Activated naive CD8-positive, alpha-beta T cell treated with anti-CD3 and anti-CD28 coated beads for 36 hours (primary cell): ENCODE results near the gene MCRIP1. TPM values are rescaled to one million over a fixed set of nuclear protein-coding genes. Genes with fewer than 3 reads are reported as not detected.

Experiments
- DNase-seq: peaks from one replicate; pipeline ENCODE4 v3.0.0; 2021
- H3K27ac Mint-ChIP-seq: one replicate; pipeline ENCODE4 v1.8.0; 2022; ENCODE audit warnings: mild to moderate bottlenecking, moderate library complexity, mixed read lengths
- H3K27me3 Mint-ChIP-seq: one replicate; pipeline ENCODE4 v1.8.0; 2022; ENCODE audit warnings: mild to moderate bottlenecking, mixed read lengths
- H3K36me3 Mint-ChIP-seq: one replicate; pipeline ENCODE4 v1.8.0; 2021; ENCODE audit warnings: mild to moderate bottlenecking, mixed read lengths
- H3K4me1 Mint-ChIP-seq: one replicate; pipeline ENCODE4 v1.8.0; 2021; ENCODE audit warnings: mixed read lengths
- H3K4me3 Mint-ChIP-seq: one replicate; pipeline ENCODE4 v1.8.0; 2022; ENCODE audit warnings: mild to moderate bottlenecking, moderate library complexity, mixed read lengths
- H3K9me3 Mint-ChIP-seq: one replicate; pipeline ENCODE4 v1.8.0; 2022; ENCODE audit warnings: mixed read lengths
- total RNA-seq, 2 experiments: library from RNA; stranded (reverse); gene quantifications; one replicate each; pipeline ENCODE4 v1.2.3, GENCODE V29; 2021

MCRIP1 gene
- total RNA-seq, 2 experiments from 2014 or later: 45.4 to 48.4 TPM

GRCh38 chr17:81821603-81822311 is 11.3 kb downstream of the MCRIP1 start:
- Mint-ChIP-seq H3K9me3 (no peaks in the 10 kb centered on the region), H3K4me1 (no peaks in the 10 kb centered on the region), H3K27ac (no peak overlapping the region), H3K36me3 (peaks cover 2% of the 10 kb centered on the region), H3K27me3 (peaks cover 4% of the 10 kb centered on the region), H3K4me3 (no peak overlapping the region)
- DNase-seq: peak; percentile 48

- DNase-seq: no peak
- no peaks in the 10 kb centered on the region for H3K9me3 Mint-ChIP-seq
- no peak overlapping the region for H3K27ac Mint-ChIP-seq
- no peak overlapping the region for H3K4me3 Mint-ChIP-seq
- peaks cover 2% of the 10 kb centered on the region for H3K36me3 Mint-ChIP-seq
- H3K27me3 Mint-ChIP-seq: peaks cover 4% of the 10 kb centered on the region
- H3K4me1 Mint-ChIP-seq: no peaks in the 10 kb centered on the region
Observed at GRCh38 chr17:81821147-81821546, 11.9 kb downstream of the MCRIP1 start.

GRCh38 chr17:81819708-81820107 is 13.4 kb downstream of the MCRIP1 start:
- Mint-ChIP-seq H3K27ac (no peak overlapping the region), H3K4me3 (no peak overlapping the region), H3K27me3 (peaks cover 4% of the 10 kb centered on the region), H3K4me1 (no peaks in the 10 kb centered on the region), H3K9me3 (no peaks in the 10 kb centered on the region), H3K36me3 (peaks cover 2% of the 10 kb centered on the region)
- no peak for DNase-seq

DNA sequence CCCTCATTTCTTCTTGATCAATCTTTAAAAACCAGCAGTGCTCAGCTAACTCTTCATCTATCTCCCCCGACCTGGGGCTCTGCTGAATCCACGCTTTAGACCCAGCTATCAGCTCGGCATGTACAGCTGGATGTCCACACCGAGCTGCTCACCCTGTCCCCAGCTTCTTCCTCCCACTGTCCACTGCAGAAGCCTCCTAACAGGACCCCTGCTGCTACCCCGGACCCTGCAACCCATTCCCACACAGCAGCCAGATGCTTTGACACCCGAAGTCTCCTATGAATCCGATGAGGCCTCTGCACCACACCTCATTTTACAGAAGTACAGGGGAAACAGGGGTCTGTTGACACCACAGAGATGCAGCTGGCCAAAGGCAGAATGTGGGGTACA is 15.3 kb downstream of the MCRIP1 start:
- no peak overlapping the region for H3K4me3 Mint-ChIP-seq
- no peak for DNase-seq
- no peak overlapping the region for H3K27ac Mint-ChIP-seq
- H3K4me1 Mint-ChIP-seq: no peaks in the 10 kb centered on the region
- no peaks in the 10 kb centered on the region for H3K9me3 Mint-ChIP-seq
- peaks cover 4% of the 10 kb centered on the region for H3K27me3 Mint-ChIP-seq
- no peaks in the 10 kb centered on the region for H3K36me3 Mint-ChIP-seq

DNA sequence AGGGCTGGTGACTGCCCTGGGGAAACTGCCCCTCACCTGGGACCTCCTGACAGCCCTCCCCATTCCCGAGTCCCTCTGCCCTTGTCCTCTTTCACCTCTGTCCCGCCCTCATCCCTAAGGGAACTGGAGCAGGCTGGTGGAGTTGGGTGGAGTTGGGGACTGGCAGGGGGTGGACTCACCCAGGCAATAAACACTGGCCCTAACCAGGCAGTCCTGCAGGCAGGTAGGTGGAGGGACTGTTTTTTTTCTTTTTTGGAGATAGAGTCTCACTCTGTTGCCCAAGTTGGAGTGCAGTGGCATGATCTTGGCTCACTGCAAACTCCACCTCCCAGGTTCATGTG is 17.5 kb downstream of the MCRIP1 start:
- DNase-seq: no peak
- Mint-ChIP-seq H3K4me3 (no peak overlapping the region), H3K4me1 (no peaks in the 10 kb centered on the region), H3K36me3 (no peaks in the 10 kb centered on the region), H3K27ac (no peak overlapping the region), H3K9me3 (no peaks in the 10 kb centered on the region), H3K27me3 (peaks cover 5% of the 10 kb centered on the region)

DNA sequence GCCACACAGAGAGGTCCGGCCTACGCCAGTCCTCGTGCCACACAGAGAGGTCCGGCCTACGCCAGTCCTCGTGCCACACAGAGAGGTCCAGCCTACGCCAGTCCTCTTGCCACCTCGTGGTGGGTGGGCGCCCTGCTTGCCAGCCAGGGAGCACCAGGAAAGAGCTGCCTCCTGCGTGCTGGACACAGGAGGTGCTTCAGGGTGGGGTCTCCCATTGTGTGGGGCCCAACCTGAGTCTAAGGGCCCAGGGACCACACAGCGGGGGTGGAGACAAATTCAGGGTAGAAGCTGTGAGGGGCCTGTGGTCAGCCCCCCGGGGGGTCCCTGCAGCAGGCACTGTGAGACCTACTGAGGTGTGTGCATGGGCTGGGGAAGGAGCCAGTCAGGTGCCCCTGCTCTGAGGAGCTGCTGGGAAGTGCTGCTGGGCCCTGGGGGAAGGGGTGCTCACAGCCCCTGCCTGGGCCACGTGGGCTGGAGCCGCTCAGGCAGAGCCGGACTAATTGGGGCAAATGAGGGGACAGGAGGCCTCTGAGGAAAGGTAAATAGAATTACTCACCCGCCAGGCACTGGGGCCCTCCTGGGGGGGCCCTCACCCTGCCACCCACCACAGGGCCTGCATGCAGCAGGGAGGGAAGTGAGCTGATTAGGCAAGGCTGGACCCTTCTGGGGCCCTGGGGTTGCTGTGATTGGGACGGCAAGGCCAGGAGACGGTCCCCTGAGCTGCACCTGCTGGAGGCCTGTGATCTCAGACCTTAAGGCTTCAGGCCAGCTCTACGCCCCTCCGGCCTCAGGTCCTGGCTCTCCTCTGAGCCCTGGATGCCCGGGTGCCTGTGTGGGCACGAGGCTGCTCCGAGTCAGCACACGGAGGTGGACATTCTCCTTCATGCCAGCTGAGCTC is 18.1 kb downstream of the MCRIP1 start:
- no peak for DNase-seq
- Mint-ChIP-seq H3K9me3 (no peaks in the 10 kb centered on the region), H3K27ac (no peak overlapping the region), H3K27me3 (peaks cover 11% of the 10 kb centered on the region), H3K4me3 (no peak overlapping the region), H3K4me1 (no peaks in the 10 kb centered on the region), H3K36me3 (no peaks in the 10 kb centered on the region)

GRCh38 chr17:81813861-81814683 is 19.0 kb downstream of the MCRIP1 start:
- Mint-ChIP-seq H3K4me1 (no peaks in the 10 kb centered on the region), H3K27me3 (peaks cover 18% of the 10 kb centered on the region), H3K9me3 (no peaks in the 10 kb centered on the region), H3K36me3 (no peaks in the 10 kb centered on the region), H3K4me3 (no peak overlapping the region), H3K27ac (no peak overlapping the region)
- no peak for DNase-seq

DNA sequence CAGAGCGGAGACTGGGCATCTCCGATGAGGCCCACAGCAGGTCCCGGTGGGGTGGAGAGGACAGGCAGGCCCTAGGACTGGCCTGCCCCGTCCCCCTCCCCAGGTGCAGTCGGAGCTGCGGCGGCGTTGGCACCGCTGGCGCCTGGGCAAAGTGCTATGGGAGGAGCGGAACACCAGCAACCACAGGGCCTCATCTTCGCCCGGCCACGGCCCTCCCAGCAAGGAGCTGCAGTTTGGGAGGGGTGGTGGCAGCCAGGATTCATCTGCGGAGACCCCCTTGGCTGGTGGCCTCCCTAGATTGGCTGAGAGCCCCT is 19.8 kb downstream of the MCRIP1 start:
- Mint-ChIP-seq H3K27me3 (peaks cover 25% of the 10 kb centered on the region), H3K4me3 (no peak overlapping the region), H3K27ac (no peak overlapping the region), H3K9me3 (no peaks in the 10 kb centered on the region), H3K4me1 (no peaks in the 10 kb centered on the region), H3K36me3 (no peaks in the 10 kb centered on the region)
- DNase-seq: no peak

GRCh38 chr17:81812571-81813370 is 20.3 kb downstream of the MCRIP1 start:
- Mint-ChIP-seq H3K27me3 (peaks cover 25% of the 10 kb centered on the region), H3K27ac (no peak overlapping the region), H3K4me3 (no peak overlapping the region), H3K9me3 (no peaks in the 10 kb centered on the region), H3K36me3 (no peaks in the 10 kb centered on the region), H3K4me1 (no peaks in the 10 kb centered on the region)
- no peak for DNase-seq

GRCh38 chr17:81811705-81812570 is 21.2 kb downstream of the MCRIP1 start:
- no peak overlapping the region for H3K27ac Mint-ChIP-seq
- H3K4me1 Mint-ChIP-seq: no peaks in the 10 kb centered on the region
- H3K9me3 Mint-ChIP-seq: no peaks in the 10 kb centered on the region
- H3K36me3 Mint-ChIP-seq: no peaks in the 10 kb centered on the region
- DNase-seq: no peak
- H3K27me3 Mint-ChIP-seq: peaks cover 27% of the 10 kb centered on the region
- H3K4me3 Mint-ChIP-seq: no peak overlapping the region

DNA sequence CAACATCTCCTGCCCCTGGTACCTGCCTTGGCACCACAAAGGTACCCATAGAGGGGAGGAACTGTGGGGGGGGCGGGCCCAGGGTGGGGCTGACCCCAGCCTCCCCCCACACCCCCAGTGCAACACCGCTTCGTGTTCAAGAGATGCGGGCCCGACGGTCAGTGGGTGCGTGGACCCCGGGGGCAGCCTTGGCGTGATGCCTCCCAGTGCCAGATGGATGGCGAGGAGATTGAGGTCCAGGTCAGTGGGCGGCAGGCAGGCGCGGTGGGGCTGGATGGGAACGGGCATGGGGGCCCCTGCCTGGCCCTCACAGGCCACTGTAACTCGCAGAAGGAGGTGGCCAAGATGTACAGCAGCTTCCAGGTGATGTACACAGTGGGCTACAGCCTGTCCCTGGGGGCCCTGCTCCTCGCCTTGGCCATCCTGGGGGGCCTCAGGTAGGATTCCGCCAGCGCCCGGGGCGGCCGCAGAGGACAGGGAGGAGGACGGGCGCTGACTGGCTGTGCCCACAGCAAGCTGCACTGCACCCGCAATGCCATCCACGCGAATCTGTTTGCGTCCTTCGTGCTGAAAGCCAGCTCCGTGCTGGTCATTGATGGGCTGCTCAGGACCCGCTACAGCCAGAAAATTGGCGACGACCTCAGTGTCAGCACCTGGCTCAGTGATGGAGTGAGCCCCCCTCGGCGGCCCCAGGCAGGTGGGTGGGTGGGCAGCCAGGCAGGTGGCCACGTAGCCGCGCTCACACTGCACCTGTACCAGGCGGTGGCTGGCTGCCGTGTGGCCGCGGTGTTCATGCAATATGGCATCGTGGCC is 22.0 kb downstream of the MCRIP1 start:
- DNase-seq: no peak
- Mint-ChIP-seq H3K36me3 (no peaks in the 10 kb centered on the region), H3K27ac (no peak overlapping the region), H3K4me1 (no peaks in the 10 kb centered on the region), H3K9me3 (no peaks in the 10 kb centered on the region), H3K27me3 (peaks cover 33% of the 10 kb centered on the region), H3K4me3 (no peak overlapping the region)

GRCh38 chr17:81810476-81810875 is 22.6 kb downstream of the MCRIP1 start:
- Mint-ChIP-seq H3K9me3 (no peaks in the 10 kb centered on the region), H3K27me3 (peaks cover 35% of the 10 kb centered on the region), H3K27ac (no peak overlapping the region), H3K4me1 (no peaks in the 10 kb centered on the region), H3K4me3 (no peak overlapping the region), H3K36me3 (no peaks in the 10 kb centered on the region)
- DNase-seq: no peak

DNA sequence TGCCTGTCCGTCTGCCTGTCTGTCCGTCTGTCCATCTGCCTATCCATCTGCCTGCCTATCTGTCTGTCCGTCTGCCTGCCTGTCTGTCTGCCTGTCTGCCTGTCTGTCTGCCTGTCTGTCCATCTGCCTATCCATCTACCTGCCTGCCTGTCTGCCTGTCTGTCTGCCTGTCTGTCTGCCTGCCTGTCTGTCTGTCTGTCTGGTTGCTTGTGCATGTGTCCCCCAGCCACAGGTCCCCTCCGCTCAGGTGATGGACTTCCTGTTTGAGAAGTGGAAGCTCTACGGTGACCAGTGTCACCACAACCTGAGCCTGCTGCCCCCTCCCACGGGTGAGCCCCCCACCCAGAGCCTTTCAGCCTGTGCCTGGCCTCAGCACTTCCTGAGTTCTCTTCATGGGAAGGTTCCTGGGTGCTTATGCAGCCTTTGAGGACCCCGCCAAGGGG is 23.5 kb downstream of the MCRIP1 start:
- Mint-ChIP-seq H3K27me3 (peaks cover 40% of the 10 kb centered on the region), H3K9me3 (no peaks in the 10 kb centered on the region), H3K36me3 (no peaks in the 10 kb centered on the region), H3K27ac (no peak overlapping the region), H3K4me1 (no peaks in the 10 kb centered on the region), H3K4me3 (no peak overlapping the region)
- no peak for DNase-seq
